K562 (cell line): ENCODE data around the gene SLC25A45. TPM values are rescaled to one million over a fixed set of nuclear protein-coding genes. Genes with fewer than 3 reads are reported as not detected.

Experiments used
- BACH1 ChIP-seq: fragments of 200-800 bp; sonication (Bioruptor generic); IDR thresholded peaks from 2 replicates; pipeline ENCODE4 v1.6.1; 2016; ENCODE audit warnings: missing genetic modification characterization, missing compliant biosample characterization
- CBFB ChIP-seq: sonication (generic); formaldehyde crosslinking; IDR thresholded peaks from 2 replicates; pipeline ENCODE4 v1.4.0; 2020; ENCODE audit warnings: mild to moderate bottlenecking, missing genetic modification reagents
- CBX1 ChIP-seq: sonication (generic); IDR thresholded peaks from 2 replicates; pipeline ENCODE4 v1.6.1; 2016; ENCODE audit warnings: antibody characterized with exemption, low read depth, mild to moderate bottlenecking
- DPF2 ChIP-seq: fragments of 450-650 bp; IDR thresholded peaks from 2 replicates; pipeline ENCODE4 v1.6.1; 2016
- EP300 ChIP-seq: IDR thresholded peaks from 2 replicates; pipeline ENCODE4 v1.6.1; 2012; ENCODE audit warnings: low read length, improper control_type of control experiment
- PATZ1 ChIP-seq: fragments of 250-450 bp; sonication (Bioruptor Pico); IDR thresholded peaks from 2 replicates; pipeline ENCODE4 v1.5.0; 2020; ENCODE audit warnings: mild to moderate bottlenecking, borderline replicate concordance
- PCBP2 ChIP-seq: fragments of 200-400 bp; formaldehyde crosslinking; IDR thresholded peaks from 2 replicates; pipeline ENCODE4 v1.6.1; 2018; ENCODE audit warnings: low read length, low read depth, mild to moderate bottlenecking, moderate library complexity; ENCODE audit not compliant: poor library complexity, severe bottlenecking
- PRMT5 ChIP-seq: sonication (generic); formaldehyde crosslinking; IDR thresholded peaks from 2 replicates; pipeline ENCODE4 v1.5.0; 2020; ENCODE audit warnings: missing genetic modification reagents
- REST ChIP-seq, 2 experiments: fragments of 450-650 bp; formaldehyde crosslinking in 1 of 2; IDR thresholded peaks; 2 replicates each; pipeline versions ENCODE4 v1.4.0 to v1.6.1; 2014 to 2020; ENCODE audit warnings: mild to moderate bottlenecking in 2 of 2, borderline replicate concordance in 1 of 2, low read depth in 1 of 2
- SMARCA4 ChIP-seq: fragments of 450-650 bp; IDR thresholded peaks from 2 replicates; pipeline ENCODE4 v1.6.1; 2016
- TAF1 ChIP-seq: IDR thresholded peaks from 2 replicates; pipeline ENCODE4 v1.6.1; 2011; ENCODE audit warnings: mild to moderate bottlenecking, low read length, moderate library complexity; ENCODE audit not compliant: insufficient read depth, control insufficient read depth, severe bottlenecking; ENCODE audit errors: extremely low read depth
- TARDBP ChIP-seq: fragments of 450-650 bp; IDR thresholded peaks from 2 replicates; pipeline ENCODE4 v1.6.1; 2016
- TCF15 ChIP-seq: fragments of 250-450 bp; sonication (Bioruptor Pico); IDR thresholded peaks from 2 replicates; pipeline ENCODE4 v1.8.0; 2022; ENCODE audit warnings: moderate library complexity, mild to moderate bottlenecking, inconsistent platforms
- TCF7L2 ChIP-seq: fragments of 150-350 bp; IDR thresholded peaks from 2 replicates; pipeline ENCODE4 v1.6.1; 2016; ENCODE audit warnings: low read depth, mild to moderate bottlenecking, low read length, moderate library complexity
- TRIM28 ChIP-seq: fragments of 450-650 bp; IDR thresholded peaks from 2 replicates; pipeline ENCODE4 v1.6.1; 2017
- ZNF644 ChIP-seq: fragments of 200-800 bp; sonication (Bioruptor generic); IDR thresholded peaks from 2 replicates; pipeline ENCODE4 v1.6.1; 2016; ENCODE audit warnings: low read depth, missing genetic modification characterization, missing compliant biosample characterization
- ZNF76 ChIP-seq: fragments of 250-450 bp; sonication (Bioruptor Pico); IDR thresholded peaks from 2 replicates; pipeline ENCODE4 v1.4.0; 2020; ENCODE audit warnings: mild to moderate bottlenecking, moderate library complexity, borderline replicate concordance
- polyA plus RNA-seq, 8 experiments: library from polyadenylated mRNA; depleted of rRNA in 4 of 8; stranded (reverse) in 5 of 8; unstranded in 3 of 8; fragments of >200 nt; fragmentation: Nextera tagmentation in 2 of 8; fragmentation: Illumina TruSeq in 1 of 8; extraction: Ambion mirVana in 2 of 8; extraction: Trizol in 1 of 8; gene quantifications; 2 replicates each; pipeline versions ENCODE4 v1.2.1 to v1.2.3, GENCODE V29; 2011 to 2014; ENCODE audit warnings: inconsistent platforms in 1 of 8, missing spikeins in 1 of 8
- total RNA-seq, 7 experiments: library from RNA; depleted of rRNA in 6 of 7; stranded (reverse); fragments of >200 nt in 6 of 7; fragmentation: Illumina TruSeq in 2 of 7; extraction: Trizol in 2 of 7; gene quantifications; 2 replicates each; pipeline versions ENCODE4 v1.2.1 to v1.2.3, GENCODE V29; 2011 to 2021; ENCODE audit warnings: low replicate concordance in 1 of 7

Gene SLC25A45
- total and polyA plus RNA-seq, 9 of the 15 experiments (the other 6 are each of a cell fraction or from before 2014, with no cell fraction given): 0.15 to 2.3 (median 0.68) TPM

- TF ChIP-seq REST (IDR thresholded peaks at IDR 0.05; ENCODE audit: borderline replicate concordance) (no peak), REST (CRISPR knock-in tag; IDR thresholded peaks at IDR 0.05; ENCODE audit: low read depth) (0 out of 2 replicates have a peak, but pooled peaks have one; percentile 53), PRMT5 (CRISPR knock-in tag) (no peak), PCBP2 (no peak), TAF1 (peak; percentile 74), TRIM28 (no peak), DPF2 (0 out of 2 replicates have a peak, but pooled peaks have one; percentile 7), ZNF644 (tag) (peak; percentile 49), TCF15 (CRISPR knock-in tag) (no peak), CBX1 (no peak), TARDBP (peak; percentile 92), BACH1 (tag) (no peak), PATZ1 (CRISPR knock-in tag) (no peak), TCF7L2 (no peak), SMARCA4 (no peak), CBFB (0 out of 2 replicates have a peak, but pooled peaks have one; percentile 35), EP300 (peak; percentile 5; the same call in 1 of the 2 replicates), ZNF76 (CRISPR knock-in tag) (0 out of 2 replicates have a peak, but pooled peaks have one; percentile 72)
Observed at GRCh38 chr11:65386307-65387140, 4.1 kb upstream of the SLC25A45 start, which contains the start of gene FRMD8 (continued).
